Gastroesophageal sphincter (tissue), 3 donors: ENCODE data around the gene CES2.
"Not testable (repeated sequence)": the region's sequence is repeated elsewhere in the genome, so short reads cannot be mapped to it uniquely, and the experiment has no call there.

Experiments
- CTCF ChIP-seq, 4 experiments: fragments of 200-600 bp in 2 of 4; fragments of 450-650 bp in 2 of 4; sonication (generic) in 1 of 4; IDR thresholded peaks; one replicate each; pipeline ENCODE4 v1.5.1; 2017 to 2019; ENCODE audit warnings: antibody characterized with exemption in 4 of 4, mild to moderate bottlenecking in 2 of 4, moderate library complexity in 2 of 4
- EP300 ChIP-seq: sonication (generic); formaldehyde crosslinking; IDR thresholded peaks from one replicate; pipeline ENCODE4 v1.6.1; 2017; ENCODE audit warnings: antibody characterized with exemption, mild to moderate bottlenecking
- POLR2A ChIP-seq, 2 donors: fragments of 450-650 bp; IDR thresholded peaks; one replicate each; pipeline ENCODE4 v1.6.1; 2017; ENCODE audit warnings: antibody characterized with exemption in 2 of 2, mild to moderate bottlenecking in 2 of 2, moderate library complexity in 1 of 2

- TF ChIP-seq POLR2A (IDR thresholded peaks at IDR 0.05); CTCF (IDR thresholded peaks at IDR 0.05); EP300: not testable (repeated sequence)
Measured at GRCh38 chr16:66993558-66993957, 58.2 kb downstream of the CES2 start.
